ENCODE results near the gene HOXA3.

HOXA3 gene

GRCh38 chr7:27151931-27152815 lies at the start of gene HOXA3:
Gene HOXA3 (minus strand): TSS chr7:27152583. CDS start chr7:27110640, 41,943 bp downstream.
- peak; percentile 79 for DNase-seq (ENCODE audit: low spot score)

- no peak for DNase-seq (ENCODE audit: low spot score)
Observed at GRCh38 chr7:27201580-27202017, 49.2 kb upstream of the HOXA3 start.

DNA sequence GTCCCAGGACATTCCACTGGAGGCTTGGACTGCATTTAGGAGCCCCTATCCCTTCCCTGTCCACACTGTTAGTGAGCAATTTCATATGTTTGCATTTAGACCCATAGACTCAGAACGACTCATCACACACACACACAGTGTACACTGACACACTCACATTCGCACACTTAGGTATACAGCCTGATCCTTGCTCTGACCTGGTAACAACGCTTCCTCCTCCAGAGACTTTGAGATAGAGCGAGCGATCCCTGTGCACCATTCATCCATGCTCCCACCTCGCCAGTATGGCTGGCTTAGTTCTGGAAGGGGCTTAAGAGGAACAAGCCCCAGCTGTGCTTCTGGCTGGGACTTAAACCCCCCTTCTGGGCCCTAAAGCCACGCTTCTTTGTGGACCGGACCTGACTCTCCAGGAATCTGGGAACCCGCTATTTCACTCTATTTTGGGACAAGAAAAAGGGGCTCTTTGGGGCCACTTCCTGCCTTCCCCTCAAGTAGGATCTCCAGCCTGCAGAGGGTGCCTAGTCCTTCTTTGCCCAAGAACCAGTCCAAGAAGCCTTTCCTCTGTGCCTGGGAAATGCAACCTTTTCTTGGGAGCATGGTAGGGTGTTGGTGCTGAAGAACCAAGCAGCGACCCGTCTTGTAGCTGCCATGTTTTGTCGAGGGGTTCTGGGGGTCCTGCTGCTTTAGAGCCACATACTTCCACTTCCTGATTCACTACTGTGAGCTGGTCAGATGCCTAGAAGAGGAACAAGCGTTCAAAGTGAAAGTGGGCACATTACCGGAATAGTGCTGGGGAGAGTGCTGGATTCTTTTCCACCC lies 48.6 kb upstream of the HOXA3 start:
- DNase-seq (ENCODE audit: low spot score): no peak

- DNase-seq (ENCODE audit: low spot score): no peak
Observed at GRCh38 chr7:27199849-27200760, 47.7 kb upstream of the HOXA3 start, which contains the start of gene HOXA13. Gene HOXA13 (minus strand): TSS chr7:27200091. CDS start chr7:27200077, 14 bp downstream.

DNA sequence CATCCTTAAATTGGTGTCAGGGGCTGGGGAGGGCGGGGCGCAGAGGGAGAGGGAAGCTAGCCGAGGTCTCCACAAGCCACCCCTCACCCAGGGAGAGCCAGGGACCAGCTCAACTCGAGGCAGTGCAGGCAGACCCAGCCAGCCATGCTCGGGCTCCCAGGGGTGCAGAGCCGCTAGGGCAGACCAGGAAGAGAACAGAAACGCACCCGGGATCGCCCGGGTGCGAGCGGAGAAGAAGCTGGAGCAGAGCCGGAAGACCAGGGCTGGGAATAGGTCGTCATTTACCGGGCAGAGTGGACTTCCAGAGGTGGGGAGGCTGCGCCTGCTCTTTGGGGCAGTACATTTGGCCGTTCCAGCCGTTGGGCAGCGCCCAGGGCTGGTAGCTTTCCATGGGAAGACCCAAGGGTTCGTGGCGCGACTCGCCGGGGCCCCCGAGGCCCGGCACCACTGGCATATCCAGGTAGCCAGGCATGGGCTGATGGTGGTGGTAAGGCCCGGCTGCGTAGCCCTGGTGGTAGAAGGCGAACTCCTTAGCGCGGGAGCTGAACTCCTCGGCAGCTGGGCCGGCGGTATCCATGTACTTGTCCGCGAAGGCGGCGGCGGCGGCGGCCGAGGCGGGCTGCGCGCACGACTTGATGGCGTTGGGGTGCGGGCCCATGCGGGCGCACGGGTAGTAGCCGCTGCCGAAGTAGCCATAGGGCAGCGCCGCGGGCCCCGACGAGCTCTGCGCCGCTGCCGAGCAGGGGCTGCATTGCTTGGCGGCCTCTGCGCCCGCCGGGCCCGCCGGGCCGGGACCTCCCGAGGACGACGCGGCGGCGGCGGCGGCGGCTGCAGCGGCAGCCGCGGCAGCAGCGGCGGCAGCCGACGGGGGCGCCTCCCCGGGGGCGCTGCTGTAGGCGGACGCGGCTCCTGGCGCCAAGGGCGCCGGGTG lies 46.8 kb upstream of the HOXA3 start:
- no peak for DNase-seq (ENCODE audit: low spot score)

DNA sequence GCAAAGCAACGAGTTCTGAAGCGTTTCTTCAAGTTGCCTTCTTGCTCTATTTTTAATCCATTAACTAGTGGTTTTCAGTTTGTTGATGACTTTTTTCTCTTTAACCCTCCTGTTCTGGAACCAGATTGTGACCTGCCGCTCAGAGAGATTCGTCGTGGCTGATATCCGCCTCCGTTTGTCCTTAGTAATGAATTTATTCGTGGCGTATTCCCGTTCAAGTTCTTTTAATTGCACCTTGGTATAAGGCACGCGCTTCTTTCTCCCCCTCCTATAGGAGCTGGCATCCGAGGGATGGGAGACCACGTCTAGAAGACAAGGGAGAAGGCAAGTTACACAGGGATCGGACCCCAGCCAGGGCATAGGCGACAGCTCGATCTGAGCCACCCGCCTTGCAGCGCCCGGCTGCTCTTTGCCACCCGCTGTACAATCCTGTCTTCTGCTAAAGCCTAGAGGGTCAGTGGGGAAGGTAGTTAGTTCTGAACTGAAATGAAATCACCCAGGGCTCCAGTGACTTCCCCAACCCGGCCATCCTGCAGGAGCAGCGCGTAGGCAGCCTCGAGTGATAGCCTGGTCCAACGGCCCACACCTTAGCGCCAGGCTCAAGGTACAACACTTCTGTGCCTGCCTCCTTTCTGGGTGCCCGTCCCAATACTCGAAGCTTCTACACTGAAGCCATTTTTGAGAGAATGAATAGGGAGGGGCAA lies 45.9 kb upstream of the HOXA3 start:
- DNase-seq (ENCODE audit: low spot score): no peak

- DNase-seq (ENCODE audit: low spot score): no peak
Observed at GRCh38 chr7:27197137-27198042, 45.0 kb upstream of the HOXA3 start.

GRCh38 chr7:27196287-27196767 lies 43.9 kb upstream of the HOXA3 start:
- DNase-seq (ENCODE audit: low spot score): peak; percentile 68

DNA sequence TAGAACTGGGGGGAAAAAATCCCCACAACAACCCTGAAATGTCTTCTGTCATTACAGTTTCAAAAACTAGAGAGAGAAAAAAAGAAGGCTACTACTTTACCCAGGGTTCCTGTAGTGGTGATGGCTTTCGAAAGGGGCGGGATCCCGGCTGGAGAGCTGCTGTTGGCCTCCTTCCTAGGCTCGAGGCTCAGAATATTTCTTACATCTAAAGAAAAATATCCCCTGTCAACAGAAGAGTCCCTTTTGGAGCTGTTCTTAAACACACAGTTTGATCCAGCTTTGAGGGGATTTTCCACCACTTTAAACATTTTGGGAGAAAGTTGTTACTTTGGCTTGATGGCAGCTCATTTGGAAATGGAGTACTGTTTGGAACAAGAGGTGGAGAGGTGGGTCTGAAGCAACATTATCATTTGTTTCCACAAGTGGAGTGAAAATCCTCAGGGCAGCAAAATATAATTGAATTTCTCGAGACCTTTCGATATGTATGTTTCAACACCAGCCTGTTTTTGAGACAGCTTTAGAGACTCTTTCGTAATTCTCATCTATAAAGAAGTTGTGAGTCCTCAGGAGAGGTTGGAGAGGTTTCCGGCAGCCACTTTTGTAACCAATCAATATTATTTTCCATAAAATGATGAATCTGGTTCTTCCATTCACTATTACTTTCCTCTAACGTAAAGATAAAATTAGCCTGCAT lies 42.5 kb upstream of the HOXA3 start:
- no peak for DNase-seq (ENCODE audit: low spot score)

DNA sequence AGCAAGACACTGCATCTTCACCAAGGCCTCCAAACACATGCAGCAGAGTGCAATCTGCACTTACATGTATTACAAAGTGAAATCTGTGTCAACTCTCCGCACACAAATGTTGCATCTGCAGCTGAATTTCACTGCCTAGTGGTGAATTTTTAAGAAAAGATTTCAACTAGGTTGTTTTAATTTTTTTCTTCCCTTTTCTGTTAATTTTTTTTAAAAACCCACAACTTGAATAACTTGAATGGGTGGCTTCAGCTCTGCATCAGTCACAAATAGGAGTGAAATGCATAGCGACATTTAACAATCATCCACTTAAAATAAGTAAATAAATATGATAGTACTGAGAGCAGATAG lies 41.6 kb upstream of the HOXA3 start:
- no peak for DNase-seq (ENCODE audit: low spot score)

DNA sequence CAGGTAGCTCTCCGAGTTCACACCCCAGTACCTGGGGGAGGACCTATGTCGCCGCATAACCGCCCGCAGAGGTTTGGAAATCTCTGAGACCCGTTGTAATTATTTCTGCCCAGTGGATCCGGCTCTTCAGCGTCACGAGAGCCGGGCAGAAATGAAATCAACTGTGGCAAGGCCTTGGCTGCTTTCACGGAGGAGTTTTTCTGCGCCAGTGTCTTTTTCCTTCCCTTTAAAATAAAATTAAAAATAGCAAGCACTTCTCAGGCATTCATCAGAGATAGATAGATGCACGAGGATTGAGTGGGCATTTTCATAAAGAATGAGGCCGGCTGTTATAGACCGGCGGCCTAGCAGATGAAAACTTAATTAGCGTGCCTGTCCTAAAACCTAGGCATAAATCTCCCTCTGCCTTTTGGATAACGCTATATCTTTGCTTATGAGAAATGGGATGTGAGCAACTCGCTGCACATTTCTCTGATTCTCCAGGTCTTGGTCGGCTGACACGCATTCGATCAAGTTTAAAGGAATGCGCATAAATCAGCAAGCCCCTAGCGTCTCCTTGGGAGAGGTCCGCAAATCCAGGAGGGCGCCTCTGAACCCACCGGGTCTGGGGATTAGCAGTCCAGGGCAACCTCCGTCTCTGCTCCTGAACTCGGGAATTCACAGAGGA lies 41.1 kb upstream of the HOXA3 start:
- no peak for DNase-seq (ENCODE audit: low spot score)

GRCh38 chr7:27192546-27193334 lies 40.4 kb upstream of the HOXA3 start:
- no peak for DNase-seq (ENCODE audit: low spot score)

DNA sequence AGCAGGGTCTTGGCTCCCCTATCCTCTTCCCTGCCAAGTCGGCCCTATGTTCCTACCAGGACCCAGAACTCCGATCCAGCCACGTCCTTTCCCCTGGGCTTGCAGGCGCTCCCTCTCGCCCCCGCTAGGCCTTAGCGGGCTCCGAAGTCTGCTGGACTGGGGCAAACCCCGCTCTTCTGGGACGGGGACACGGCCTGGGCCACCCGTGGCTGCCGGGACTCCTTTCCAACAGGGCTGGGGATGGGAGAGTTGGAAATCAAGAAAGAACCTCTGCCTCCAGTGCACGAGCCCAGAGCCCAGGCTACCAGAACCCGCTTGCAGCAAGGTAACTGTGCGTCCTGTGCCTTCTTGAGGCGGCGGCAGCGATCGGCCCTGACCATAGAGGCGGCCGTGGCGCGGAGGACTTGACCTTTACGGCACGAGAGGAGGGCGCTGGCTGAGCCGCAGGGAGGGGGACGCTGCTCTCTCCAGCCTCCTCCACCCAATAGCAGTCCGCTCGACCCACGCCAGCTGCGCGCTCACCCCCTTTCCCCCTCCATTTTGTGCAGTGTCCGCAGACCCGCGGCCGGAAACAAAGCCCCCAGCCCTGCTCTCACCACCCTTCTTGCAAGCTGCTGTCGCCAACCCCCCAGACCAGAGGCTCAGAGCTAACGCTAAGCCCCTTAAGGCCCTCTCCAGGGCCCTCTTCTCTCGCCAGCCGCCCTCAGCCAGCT lies 39.6 kb upstream of the HOXA3 start:
- DNase-seq (ENCODE audit: low spot score): no peak

GRCh38 chr7:27191161-27191731 lies 38.9 kb upstream of the HOXA3 start:
- DNase-seq (ENCODE audit: low spot score): no peak

GRCh38 chr7:27189997-27190748 lies 37.8 kb upstream of the HOXA3 start:
- DNase-seq (ENCODE audit: low spot score): no peak
